Prostate gland (tissue), 2 donors: Measurements from ENCODE around the gene CLIP1.
"Not testable (repeated sequence)": the region's sequence is repeated elsewhere in the genome, so short reads cannot be mapped to it uniquely, and the experiment has no call there.

Experiments
- POLR2A ChIP-seq: fragments of 450-650 bp; IDR thresholded peaks from one replicate; pipeline ENCODE4 v1.6.1; 2016; ENCODE audit warnings: antibody characterized with exemption, mild to moderate bottlenecking
- POLR2AphosphoS5 ChIP-seq: sonication (generic); formaldehyde crosslinking; IDR thresholded peaks from one replicate; pipeline ENCODE4 v1.6.1; 2017; ENCODE audit warnings: antibody characterized with exemption
- TF ChIP-seq, protein P1 (sequence below), 4 experiments: fragments of 200-600 bp in 2 of 4; fragments of 450-650 bp in 2 of 4; sonication (generic) in 2 of 4; IDR thresholded peaks; 1 replicate in 3 of 4; 2 replicates in 1 of 4; pipeline ENCODE4 v1.5.1; 2016 to 2019; ENCODE audit warnings: antibody characterized with exemption in 4 of 4, mild to moderate bottlenecking in 2 of 4, moderate library complexity in 2 of 4

DNA sequence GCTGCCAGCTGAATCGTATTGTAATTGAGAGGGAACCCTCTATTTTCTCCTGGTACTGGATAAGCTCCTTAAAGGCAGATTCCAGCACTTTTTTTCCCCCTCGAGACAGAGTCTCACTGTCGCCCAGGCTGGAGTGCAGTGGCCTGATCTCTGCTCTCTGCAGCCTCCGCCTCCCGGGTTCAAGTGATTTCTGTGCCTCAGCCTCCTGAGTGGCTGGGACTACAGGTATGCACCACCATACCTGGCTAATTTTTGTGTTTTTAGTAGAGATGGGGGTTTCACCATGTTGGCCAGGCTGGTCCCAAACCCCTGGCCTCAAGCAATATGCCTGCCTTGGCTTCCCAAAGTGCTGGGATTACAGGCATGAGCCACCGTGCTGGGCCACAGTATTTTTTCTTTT lies 47.4 kb upstream of the CLIP1 start:
- TF ChIP-seq, protein P1, sequence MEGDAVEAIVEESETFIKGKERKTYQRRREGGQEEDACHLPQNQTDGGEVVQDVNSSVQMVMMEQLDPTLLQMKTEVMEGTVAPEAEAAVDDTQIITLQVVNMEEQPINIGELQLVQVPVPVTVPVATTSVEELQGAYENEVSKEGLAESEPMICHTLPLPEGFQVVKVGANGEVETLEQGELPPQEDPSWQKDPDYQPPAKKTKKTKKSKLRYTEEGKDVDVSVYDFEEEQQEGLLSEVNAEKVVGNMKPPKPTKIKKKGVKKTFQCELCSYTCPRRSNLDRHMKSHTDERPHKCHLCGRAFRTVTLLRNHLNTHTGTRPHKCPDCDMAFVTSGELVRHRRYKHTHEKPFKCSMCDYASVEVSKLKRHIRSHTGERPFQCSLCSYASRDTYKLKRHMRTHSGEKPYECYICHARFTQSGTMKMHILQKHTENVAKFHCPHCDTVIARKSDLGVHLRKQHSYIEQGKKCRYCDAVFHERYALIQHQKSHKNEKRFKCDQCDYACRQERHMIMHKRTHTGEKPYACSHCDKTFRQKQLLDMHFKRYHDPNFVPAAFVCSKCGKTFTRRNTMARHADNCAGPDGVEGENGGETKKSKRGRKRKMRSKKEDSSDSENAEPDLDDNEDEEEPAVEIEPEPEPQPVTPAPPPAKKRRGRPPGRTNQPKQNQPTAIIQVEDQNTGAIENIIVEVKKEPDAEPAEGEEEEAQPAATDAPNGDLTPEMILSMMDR (IDR thresholded peaks at IDR 0.05) = not testable (repeated sequence)
- TF ChIP-seq POLR2A, POLR2AphosphoS5: not testable (repeated sequence)
